CD4-positive, alpha-beta T cell (primary cell): ENCODE data around the gene TCEANC. TPM values are rescaled to one million over a fixed set of nuclear protein-coding genes. Genes with fewer than 3 reads are reported as not detected.

Experiments
- ATAC-seq: fragments of 200-7000 bp; cut with Tn5 transposase; one replicate; pipeline ENCODE4 v1.10.0; 2022; ENCODE audit warnings: mild to moderate bottlenecking; ENCODE audit not compliant: poor library complexity
- CTCF ChIA-PET: fragments of 350-600 bp; sonication (Branson Sonifier 250); formaldehyde crosslinking; loops from one replicate; lab custom pipeline; 2021; ENCODE audit warnings: antibody characterized with exemption, inconsistent platforms; lab: Charles Lee
- POLR2A ChIA-PET: fragments of 350-600 bp; sonication (Branson Sonifier 250); formaldehyde crosslinking; loops from one replicate; lab custom pipeline; 2021; ENCODE audit warnings: antibody characterized with exemption, inconsistent platforms; lab: Charles Lee
- DNase-seq, 14 experiments: peaks; one replicate each; pipeline ENCODE4 v3.0.0-alpha.2; 2013 to 2020; ENCODE audit warnings: mixed read lengths in 2 of 14
- H3K27ac ChIP-seq, 2 donors: one replicate each; pipeline versions ENCODE4 v1.5.1 to v1.7.0; 2013; ENCODE audit warnings: low read length in 2 of 2, low read depth in 1 of 2, mild to moderate bottlenecking in 1 of 2
- H3K27me3 ChIP-seq, 2 experiments: 1 replicate in 1 of 2; 2 replicates in 1 of 2; pipeline versions ENCODE4 v1.6.1 to v1.7.0; 2013; ENCODE audit warnings: low read length in 2 of 2, control low read depth in 1 of 2, mild to moderate bottlenecking in 1 of 2, moderate library complexity in 1 of 2; ENCODE audit not compliant: insufficient read depth in 2 of 2, control insufficient read depth in 1 of 2
- H3K36me3 ChIP-seq: one replicate; pipeline ENCODE4 v1.6.1; 2013; ENCODE audit warnings: low read length, control low read depth; ENCODE audit not compliant: insufficient read depth
- H3K4me1 ChIP-seq: one replicate; pipeline ENCODE4 v1.6.1; 2013; ENCODE audit warnings: low read length, control low read depth; ENCODE audit not compliant: insufficient read depth
- H3K4me3 ChIP-seq: one replicate; pipeline ENCODE4 v1.5.1; 2013; ENCODE audit warnings: mild to moderate bottlenecking, low read length, moderate library complexity
- H3K9me3 ChIP-seq, 2 experiments: 1 replicate in 1 of 2; 2 replicates in 1 of 2; pipeline versions ENCODE4 v1.6.1 to v1.7.0; 2013; ENCODE audit warnings: low read length in 2 of 2, mild to moderate bottlenecking in 2 of 2, control low read depth in 1 of 2, moderate library complexity in 1 of 2; ENCODE audit not compliant: control insufficient read depth in 1 of 2, insufficient read depth in 1 of 2
- H3K27ac Mint-ChIP-seq: one replicate; pipeline ENCODE4 v1.8.0; 2020; ENCODE audit warnings: mixed read lengths
- H3K27me3 Mint-ChIP-seq: one replicate; pipeline ENCODE4 v1.8.0; 2021; ENCODE audit warnings: mixed read lengths
- H3K36me3 Mint-ChIP-seq: one replicate; pipeline ENCODE4 v1.8.0; 2021; ENCODE audit warnings: low read depth, mixed read lengths
- H3K4me1 Mint-ChIP-seq: one replicate; pipeline ENCODE4 v1.8.0; 2021; ENCODE audit warnings: low read depth, mixed read lengths
- H3K4me3 Mint-ChIP-seq: one replicate; pipeline ENCODE4 v1.8.0; 2020; ENCODE audit warnings: mild to moderate bottlenecking, mixed read lengths
- H3K9me3 Mint-ChIP-seq: one replicate; pipeline ENCODE4 v1.8.0; 2020; ENCODE audit warnings: mixed read lengths
- CTCF ChIP-seq: fragments of 200-600 bp; IDR thresholded peaks from one replicate; pipeline ENCODE4 v1.8.0; 2022; ENCODE audit warnings: antibody characterized with exemption, mild to moderate bottlenecking
- intact Hi-C, 2 experiments: fragments of 100-400 bp; cut with DNase I in 1 of 2; cut with micrococcal nuclease in 1 of 2; formaldehyde crosslinking; loops; one replicate each; pipeline versions ENCODE4 v1.15.1 to v1.9.0; 2023 to 2025; cut with DNase I, micrococcal nuclease
- total RNA-seq, 174 experiments: library from RNA in 2 of 174; stranded (reverse) in 2 of 174; gene quantifications; one replicate each; pipeline ENCODE4 v1.2.3 and lab custom pipeline; 2021 to 2026

The TCEANC gene
- total RNA-seq, 2 experiments from 2014 or later: 6.5 to 8.3 TPM

DNA sequence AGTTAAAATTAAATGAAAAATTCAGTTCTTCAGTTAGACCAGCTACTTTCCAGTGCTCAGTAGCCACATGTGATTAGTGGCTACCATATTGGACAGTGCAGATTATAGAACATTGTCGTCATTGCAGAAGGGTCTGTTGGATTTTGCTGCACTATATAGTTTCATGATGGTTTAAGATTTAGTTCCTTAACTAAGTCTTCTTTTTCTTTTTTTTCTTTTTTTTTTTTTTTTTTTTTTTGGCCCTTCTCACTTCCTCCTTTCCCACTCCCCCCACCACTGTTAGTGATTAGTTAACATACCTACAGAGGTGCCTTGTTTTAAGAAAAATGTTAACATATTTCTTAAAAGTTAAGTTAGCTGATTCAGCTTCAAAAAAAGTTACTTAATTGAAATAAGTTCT lies 45.0 kb downstream of the TCEANC start:
- H3K27me3 ChIP-seq: no peaks in the 10 kb centered on the region
- H3K27ac ChIP-seq: no peak overlapping the region
- H3K4me1 Mint-ChIP-seq: peaks cover 84% of the 10 kb centered on the region
- no peak for TF ChIP-seq CTCF
- no peak overlapping the region for H3K27ac Mint-ChIP-seq
- H3K4me3 Mint-ChIP-seq: no peak overlapping the region
- ChIA-PET CTCF (interaction anchor here (1.4 kb wide), 1 partner anchor 10 kb away, joined by 4 read pairs; no protein-coding TSS in a partner anchor), POLR2A (interaction anchor here (1.6 to 1.8 kb wide), 2 partner anchors 9 to 36 kb away, joined by 6 to 7 read pairs; partner anchors contain the start of genes OFD1, RAB9A and TRAPPC2)
- no peaks in the 10 kb centered on the region for H3K27me3 Mint-ChIP-seq
- ATAC-seq: no peak
- intact Hi-C loops: loop anchor here in 1 of 2 experiments (5.0 kb wide), 1 partner anchor 34 kb away; the partner anchor contains the start of genes OFD1 and TRAPPC2
- no peak for DNase-seq
- peaks cover 2% of the 10 kb centered on the region for H3K36me3 ChIP-seq
- H3K4me1 ChIP-seq: peaks cover 38% of the 10 kb centered on the region
- no peak overlapping the region for H3K4me3 ChIP-seq
- H3K9me3 Mint-ChIP-seq: no peaks in the 10 kb centered on the region
- H3K9me3 ChIP-seq: no peaks in the 10 kb centered on the region
- H3K36me3 Mint-ChIP-seq: peaks cover 24% of the 10 kb centered on the region

DNA sequence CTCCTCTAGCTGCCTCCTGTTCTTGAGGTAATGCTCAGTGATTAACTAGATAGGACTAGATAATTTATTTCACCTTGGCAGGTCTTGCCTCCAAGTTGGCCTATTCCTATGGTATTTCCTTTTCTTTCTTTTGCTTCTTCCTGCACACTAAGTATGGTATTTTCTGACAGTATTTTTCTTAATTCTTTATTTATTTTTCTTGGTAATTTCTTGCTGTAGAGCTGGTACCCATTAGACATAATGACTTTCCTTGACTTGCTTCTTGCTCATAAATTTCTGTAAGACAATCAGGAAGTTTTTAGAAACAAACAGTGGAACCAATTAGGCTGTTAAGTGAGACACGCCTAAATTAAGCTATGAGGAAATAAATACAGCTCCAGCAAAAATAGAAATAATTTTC lies 45.5 kb downstream of the TCEANC start:
- POLR2A ChIA-PET: interaction anchor here (1.6 to 1.8 kb wide), 2 partner anchors 10 to 36 kb away, joined by 6 to 7 read pairs; partner anchors contain the start of genes OFD1, RAB9A and TRAPPC2
- H3K4me3 Mint-ChIP-seq: no peak overlapping the region
- Histone ChIP-seq H3K4me1 (peaks cover 33% of the 10 kb centered on the region), H3K36me3 (peaks cover 2% of the 10 kb centered on the region), H3K9me3 (no peaks in the 10 kb centered on the region), H3K27me3 (no peaks in the 10 kb centered on the region), H3K27ac (no peak overlapping the region), H3K4me3 (no peak overlapping the region)
- CTCF ChIA-PET: no interaction called here
- intact Hi-C loops: loop anchor here in 1 of 2 experiments (5.0 kb wide), 1 partner anchor 34 kb away; the partner anchor contains the start of genes OFD1 and TRAPPC2
- TF ChIP-seq CTCF: no peak
- peaks cover 25% of the 10 kb centered on the region for H3K36me3 Mint-ChIP-seq
- H3K4me1 Mint-ChIP-seq: peaks cover 83% of the 10 kb centered on the region
- no peak for ATAC-seq
- no peaks in the 10 kb centered on the region for H3K27me3 Mint-ChIP-seq
- H3K9me3 Mint-ChIP-seq: no peaks in the 10 kb centered on the region
- no peak for DNase-seq
- peak overlapping the region; percentile 0 for H3K27ac Mint-ChIP-seq

DNA sequence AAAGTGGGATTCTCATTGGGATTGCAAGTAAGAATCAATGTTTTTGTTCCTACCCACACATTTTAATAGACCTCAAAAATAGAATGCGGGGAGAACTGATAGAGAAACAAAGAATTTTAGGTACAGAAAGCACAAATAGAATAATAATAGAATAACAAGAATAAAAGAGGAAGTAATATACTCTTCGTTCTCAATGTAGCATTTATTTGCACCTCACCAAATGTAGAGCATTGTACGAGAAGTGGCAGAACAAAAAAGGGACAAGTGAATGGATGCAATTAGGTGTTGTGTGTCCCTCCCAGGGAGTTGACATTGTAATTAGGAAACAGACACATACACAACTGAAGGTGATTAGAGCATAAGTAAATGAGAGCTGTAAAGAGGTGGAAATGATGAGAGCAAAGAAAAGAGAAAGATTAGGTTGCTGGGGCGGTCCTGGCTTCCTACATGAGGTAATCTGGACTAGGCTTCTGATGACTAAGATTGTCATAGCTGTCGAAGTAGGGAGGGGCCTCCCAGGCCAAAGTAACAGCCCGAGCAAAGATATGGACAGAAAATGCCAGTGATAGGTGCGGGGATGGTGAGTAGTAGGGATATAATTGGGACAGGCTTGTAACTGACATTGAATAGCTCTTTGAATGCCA lies 46.4 kb downstream of the TCEANC start:
- H3K4me1 ChIP-seq: peaks cover 28% of the 10 kb centered on the region
- Mint-ChIP-seq H3K9me3 (no peaks in the 10 kb centered on the region), H3K4me3 (no peak overlapping the region), H3K36me3 (peaks cover 33% of the 10 kb centered on the region), H3K27me3 (no peaks in the 10 kb centered on the region), H3K27ac (peak overlapping the region; percentile 0), H3K4me1 (peaks cover 82% of the 10 kb centered on the region)
- DNase-seq (no peak), ATAC-seq (no peak)
- H3K36me3 ChIP-seq: peaks cover 8% of the 10 kb centered on the region
- POLR2A ChIA-PET: interaction anchor here (1.8 kb wide), 1 partner anchor 35 kb away, joined by 7 read pairs; the partner anchor contains the start of genes OFD1 and TRAPPC2
- no peak overlapping the region for H3K4me3 ChIP-seq
- no peak for TF ChIP-seq CTCF
- intact Hi-C loops: loop anchor here in 1 of 2 experiments (5.0 kb wide), 1 partner anchor 33 kb away; the partner anchor contains the start of genes OFD1 and TRAPPC2
- H3K27me3 ChIP-seq: no peaks in the 10 kb centered on the region
- no peaks in the 10 kb centered on the region for H3K9me3 ChIP-seq
- H3K27ac ChIP-seq: no peak overlapping the region
- CTCF ChIA-PET: no interaction called here
